GM19324 (cell line): Measurements from ENCODE around the gene RGL2.
A peak's percentile ranks its signal among the peaks of the same experiment; 100 is the strongest.
"Not testable (repeated sequence)": the region's sequence is repeated elsewhere in the genome, so short reads cannot be mapped to it uniquely, and the experiment has no call there.

Experiments used
- ATAC-seq: cut with Tn5 transposase; IDR thresholded peaks from one replicate; pipeline ENCODE4 v1.9.1; 2021; ENCODE audit warnings: mild to moderate bottlenecking, moderate library complexity; ENCODE audit not compliant: unreplicated experiment, low FRiP score

RGL2 gene

GRCh38 chr6:33294086-33294823, 4.5 kb downstream of the RGL2 start:
- no peak for ATAC-seq

GRCh38 chr6:33292996-33293682, 5.6 kb downstream of the RGL2 start:
- no peak for ATAC-seq

GRCh38 chr6:33290459-33290858, 8.3 kb downstream of the RGL2 start:
- no peak for ATAC-seq

- ATAC-seq = no peak
Measured at GRCh38 chr6:33289784-33290315, 8.9 kb downstream of the RGL2 start.

- ATAC-seq = peak; percentile 78
Measured at GRCh38 chr6:33288921-33289783, 9.6 kb downstream of the RGL2 start, which contains the start of the genes PFDN6 and WDR46. PFDN6 (plus strand) TSS chr6:33289601; CDS start chr6:33289857, 256 bp downstream. WDR46 (minus strand) TSS chr6:33289239; CDS start chr6:33289170, 69 bp downstream.

GRCh38 chr6:33288141-33288920, 10.4 kb downstream of the RGL2 start:
- peak; percentile 3 for ATAC-seq

GRCh38 chr6:33286946-33287914, 11.5 kb downstream of the RGL2 start:
- ATAC-seq = no peak

GRCh38 chr6:33285214-33285613, 13.5 kb downstream of the RGL2 start:
- not testable (repeated sequence) for ATAC-seq

- ATAC-seq = no peak
Measured at GRCh38 chr6:33280539-33280938, 18.2 kb downstream of the RGL2 start.

- no peak for ATAC-seq
Measured at GRCh38 chr6:33279971-33280511, 18.7 kb downstream of the RGL2 start.

GRCh38 chr6:33279257-33279695, 19.5 kb downstream of the RGL2 start:
- ATAC-seq = no peak

- no peak for ATAC-seq
Measured at GRCh38 chr6:33278810-33279209, 19.9 kb downstream of the RGL2 start.

- no peak for ATAC-seq
Measured at GRCh38 chr6:33278392-33278741, 20.4 kb downstream of the RGL2 start.

GRCh38 chr6:33277663-33278391, 20.9 kb downstream of the RGL2 start:
- ATAC-seq = no peak

GRCh38 chr6:33276864-33277662, 21.7 kb downstream of the RGL2 start, which contains the start of gene B3GALT4:
B3GALT4 (plus strand) TSS chr6:33277123; CDS start chr6:33277420, 297 bp downstream.
- peak; percentile 58 for ATAC-seq

GRCh38 chr6:33276581-33276863, 22.2 kb downstream of the RGL2 start:
- ATAC-seq = no peak
